A172 (cell line): Measurements from ENCODE around the gene CNOT2. TPM values are rescaled to one million over a fixed set of nuclear protein-coding genes. Genes with fewer than 3 reads are reported as not detected.

Experiments
- total RNA-seq: library from RNA; depleted of rRNA; stranded (reverse); fragments of >200 nt; shearing (Covaris generic); gene quantifications from 2 replicates; pipeline ENCODE4 v1.2.3, GENCODE V29; 2014; rRNA removed

CNOT2 gene
- total RNA-seq, 1 experiment from 2014 or later: 97.3 TPM

Other genes with a start within 250 kb of the CNOT2 start
- 0.95 and 1.1 TPM in 2 replicates for gene KCNMB4, start 122.9 kb downstream of the CNOT2 start, total RNA-seq